Measurements from ENCODE around the gene LIMCH1.

GRCh38 chr4:41643331-41643730 is 105.4 kb downstream of the LIMCH1 start:
- TF ChIP-seq CTCF (IDR thresholded peaks at IDR 0.05; ENCODE audit: insufficient read depth, low read depth, low read length) (no peak), EZH2 (IDR thresholded peaks at IDR 0.05; ENCODE audit: insufficient read depth, low read length) (no peak)
